Measurements from ENCODE around the gene TMEM150A.

- TF ChIP-seq CTCF (IDR thresholded peaks at IDR 0.05; ENCODE audit: low read length) (no peak), EZH2 (IDR thresholded peaks at IDR 0.05; ENCODE audit: borderline replicate concordance, low read length) (no peak)
Measured at GRCh38 chr2:85585781-85586105, 16.8 kb downstream of the TMEM150A start.

Data from OCI-LY1 (cell line).